ENCODE results near the gene KATNB1.

KATNB1 gene

DNA sequence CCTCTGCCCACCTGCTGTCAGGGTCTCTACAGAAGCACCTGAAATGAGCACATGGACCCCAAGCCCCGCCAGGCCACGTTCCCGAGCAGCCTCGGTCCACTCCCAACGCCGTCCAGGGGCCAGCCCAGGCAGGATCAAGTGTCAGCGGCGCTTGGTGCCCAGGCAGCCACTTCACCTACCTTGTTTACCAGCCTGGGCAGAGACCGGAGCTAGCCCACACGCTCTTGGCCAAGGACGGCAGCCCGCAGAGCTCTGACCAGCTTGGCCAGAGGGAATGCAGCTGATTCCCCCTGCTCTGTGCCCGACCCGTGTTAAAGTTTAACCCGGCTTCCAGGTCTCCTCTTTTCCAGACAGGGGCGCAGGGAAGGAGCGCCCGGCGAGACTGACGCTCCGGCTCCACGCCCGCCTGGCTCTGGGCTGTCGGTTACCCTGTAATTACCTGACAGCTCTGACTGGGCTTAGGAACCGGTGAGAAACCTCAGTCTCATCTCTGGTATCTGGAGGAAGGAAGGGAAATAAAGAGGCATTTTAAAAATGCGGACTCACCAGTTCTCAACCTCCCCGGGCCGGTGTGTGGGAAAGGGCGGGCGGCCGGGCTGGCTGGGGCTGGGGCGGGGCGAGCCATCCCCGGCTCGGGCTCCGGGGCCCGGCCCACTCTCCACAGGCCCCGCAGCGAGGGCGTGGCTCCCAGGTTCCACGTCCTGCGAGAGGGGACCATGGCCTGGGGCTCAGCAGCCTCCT lies 62.1 kb downstream of the KATNB1 start:
- no peak for DNase-seq

DNA sequence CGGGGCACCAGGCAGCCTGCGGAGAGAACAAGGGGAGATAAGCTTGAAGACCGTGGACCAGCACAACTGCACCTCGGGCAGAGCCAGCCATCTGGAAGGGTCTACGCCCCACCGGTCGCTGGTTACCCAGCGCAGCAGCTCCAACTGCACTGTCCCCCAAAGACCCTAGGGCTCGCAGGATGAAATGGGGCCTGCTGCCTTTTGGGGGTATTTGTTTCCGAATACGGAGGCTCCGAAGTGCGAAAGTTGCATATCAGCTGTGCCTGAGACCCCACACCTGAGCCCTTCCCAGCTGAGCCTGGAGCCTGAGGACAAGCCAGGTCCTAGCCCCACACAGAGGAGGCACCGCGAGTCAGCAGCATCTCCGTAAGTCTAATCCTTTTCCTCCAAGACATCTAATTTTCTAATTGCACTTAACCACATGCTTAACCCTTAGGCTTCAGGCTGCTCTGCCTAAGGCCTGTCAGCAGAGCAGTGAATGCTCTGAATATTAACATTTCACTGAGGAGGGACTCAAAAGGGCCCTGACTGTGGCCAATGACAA lies 62.8 kb downstream of the KATNB1 start:
- no peak for DNase-seq

- no peak for DNase-seq
Observed at GRCh38 chr16:57798953-57799599, 63.5 kb downstream of the KATNB1 start.

DNA sequence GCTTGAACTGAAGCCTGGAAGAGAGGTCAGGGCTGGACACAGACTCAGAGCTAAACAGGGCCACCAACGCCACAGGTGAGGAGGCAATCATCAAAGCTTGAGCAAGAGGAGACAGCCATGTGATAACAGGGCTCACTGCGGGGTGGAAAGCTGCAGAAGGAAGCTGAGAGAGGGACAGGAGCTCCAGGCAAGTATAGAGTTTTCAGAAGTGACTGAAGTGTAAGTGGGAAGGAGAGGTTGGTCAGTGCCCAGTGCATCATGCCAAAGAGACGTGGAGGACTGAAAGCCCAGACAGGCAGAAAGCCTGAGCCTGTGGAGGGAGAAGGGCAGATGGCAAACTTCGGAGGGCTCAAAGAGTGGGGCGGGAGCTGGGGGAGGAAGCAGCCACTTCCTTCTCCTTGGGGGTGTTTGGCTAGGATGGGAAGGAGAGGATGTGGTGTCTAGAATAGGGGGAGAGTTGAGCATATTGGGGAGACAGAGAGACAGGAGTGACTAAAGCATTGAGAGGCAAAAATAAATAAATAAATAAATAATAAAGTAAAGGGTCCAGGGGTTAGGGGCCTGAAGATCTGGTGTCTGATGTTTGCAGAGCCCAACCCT lies 64.1 kb downstream of the KATNB1 start:
- DNase-seq = no peak

- no peak for DNase-seq
Observed at GRCh38 chr16:57800200-57801097, 64.9 kb downstream of the KATNB1 start.

DNA sequence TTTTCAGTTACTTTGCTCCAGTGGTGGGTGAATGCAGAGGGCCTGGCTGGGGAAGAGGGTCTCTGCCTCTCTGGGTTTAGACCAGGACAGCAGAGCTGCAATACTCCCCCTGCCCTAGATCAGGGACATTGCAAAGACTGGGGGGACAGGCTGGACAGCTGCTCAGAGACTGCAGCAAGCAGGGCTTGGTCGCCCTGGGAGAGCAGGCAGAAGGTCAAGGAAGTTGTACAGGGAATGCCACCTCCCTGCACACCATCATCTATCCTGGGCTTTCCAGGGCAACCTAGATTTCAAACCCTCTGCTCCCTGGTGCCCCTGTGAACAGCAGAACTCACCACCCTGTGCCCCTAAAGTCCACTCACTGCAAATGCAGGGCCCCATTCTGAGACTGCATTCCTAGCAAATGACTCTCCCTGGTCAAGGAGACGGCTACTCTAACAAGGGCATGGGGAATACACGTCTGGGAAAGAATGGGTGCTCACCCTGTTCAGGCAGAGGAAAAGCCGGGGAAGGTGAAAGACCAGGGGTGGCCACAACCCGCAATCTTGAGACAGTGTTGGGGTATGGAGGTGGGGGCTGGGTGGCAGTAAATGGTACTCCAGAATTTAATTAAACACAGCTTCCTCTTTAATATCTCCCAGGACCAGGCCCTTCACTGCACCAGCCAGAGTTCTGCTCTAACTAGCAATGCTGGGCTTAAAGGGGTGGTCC lies 65.7 kb downstream of the KATNB1 start:
- DNase-seq = no peak

GRCh38 chr16:57801809-57802340 lies 66.3 kb downstream of the KATNB1 start:
- no peak for DNase-seq

- no peak for DNase-seq
Observed at GRCh38 chr16:57802341-57803133, 67.0 kb downstream of the KATNB1 start, which contains the start of gene KIFC3. KIFC3 (minus strand) TSS chr16:57802491; CDS start chr16:57798243, 4,248 bp downstream.

GRCh38 chr16:57803134-57803990 lies 67.8 kb downstream of the KATNB1 start:
- no peak for DNase-seq

DNA sequence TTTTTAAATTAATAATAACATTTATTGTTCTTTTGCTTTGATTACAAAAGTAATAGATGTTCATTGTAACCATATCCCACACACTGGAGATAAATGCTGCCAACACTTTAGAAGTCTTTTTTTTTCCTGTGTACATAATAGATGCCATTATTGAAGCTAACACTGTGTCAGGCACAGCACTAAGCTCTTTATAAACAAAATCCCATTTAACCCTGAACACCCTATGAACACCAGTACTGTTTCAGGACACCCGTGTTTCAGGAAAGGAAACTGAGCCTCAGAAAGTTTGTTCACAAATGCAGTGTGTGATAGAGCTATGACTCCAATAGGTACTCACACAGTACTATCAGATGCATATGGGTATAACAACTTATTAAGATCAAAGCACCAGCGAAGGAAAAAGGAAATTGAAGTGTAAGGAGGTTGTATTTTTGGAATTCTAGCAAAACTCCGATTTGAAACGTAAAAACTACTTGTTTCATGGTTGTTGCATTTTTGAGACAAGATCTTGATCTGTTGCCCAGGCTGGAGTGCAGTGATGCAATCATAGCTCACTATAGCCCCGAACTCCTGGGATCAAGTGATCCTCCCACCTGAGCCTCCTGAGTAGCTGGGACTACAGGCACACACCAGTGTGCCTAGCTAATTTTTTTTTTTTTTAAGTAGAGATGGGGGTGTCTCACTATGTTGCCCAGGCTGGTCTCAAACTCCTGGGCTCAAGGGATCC lies 68.7 kb downstream of the KATNB1 start:
- no peak for DNase-seq

DNA sequence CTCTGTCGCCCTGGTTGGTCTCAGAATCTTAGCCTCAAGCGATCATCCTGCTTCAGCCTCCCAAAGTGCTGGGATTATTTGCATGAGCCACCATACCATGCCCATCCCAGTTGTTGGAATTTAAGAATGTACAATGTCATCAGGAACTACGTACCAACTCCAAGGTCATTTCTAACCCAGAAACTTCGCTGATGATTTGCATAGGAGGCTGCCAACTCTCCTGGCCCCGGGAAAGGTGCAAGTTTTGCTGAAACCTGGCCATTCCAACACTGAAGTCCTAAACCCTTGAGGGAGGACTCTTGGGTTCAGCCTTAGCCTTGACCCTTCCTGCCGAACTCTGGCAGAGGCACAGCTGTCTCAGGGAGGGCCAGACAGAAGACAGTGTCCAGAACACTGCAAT lies 69.6 kb downstream of the KATNB1 start:
- DNase-seq = no peak
